Neuron (in vitro differentiated cells): ENCODE results near the gene GRIN2D.

ENCODE experiments used
- H2AFZ ChIP-seq: one replicate; pipeline ENCODE4 v1.6.1; 2013; ENCODE audit warnings: low read depth, mild to moderate bottlenecking, inconsistent platforms, low read length, moderate library complexity
- H3K27me3 ChIP-seq: one replicate; pipeline ENCODE4 v1.6.1; 2013; ENCODE audit warnings: low read length; ENCODE audit not compliant: insufficient read depth
- H3K36me3 ChIP-seq: one replicate; pipeline ENCODE4 v1.6.1; 2013; ENCODE audit warnings: low read length; ENCODE audit not compliant: insufficient read depth
- H3K4me1 ChIP-seq: one replicate; pipeline ENCODE4 v1.6.1; 2013; ENCODE audit warnings: low read length; ENCODE audit not compliant: insufficient read depth
- H3K4me3 ChIP-seq: 2 replicates; pipeline ENCODE4 v1.5.1; 2013; ENCODE audit warnings: mild to moderate bottlenecking, low read length, moderate library complexity
- H3K9me3 ChIP-seq: one replicate; pipeline ENCODE4 v1.6.1; 2013; ENCODE audit warnings: low read length

The GRIN2D gene

DNA sequence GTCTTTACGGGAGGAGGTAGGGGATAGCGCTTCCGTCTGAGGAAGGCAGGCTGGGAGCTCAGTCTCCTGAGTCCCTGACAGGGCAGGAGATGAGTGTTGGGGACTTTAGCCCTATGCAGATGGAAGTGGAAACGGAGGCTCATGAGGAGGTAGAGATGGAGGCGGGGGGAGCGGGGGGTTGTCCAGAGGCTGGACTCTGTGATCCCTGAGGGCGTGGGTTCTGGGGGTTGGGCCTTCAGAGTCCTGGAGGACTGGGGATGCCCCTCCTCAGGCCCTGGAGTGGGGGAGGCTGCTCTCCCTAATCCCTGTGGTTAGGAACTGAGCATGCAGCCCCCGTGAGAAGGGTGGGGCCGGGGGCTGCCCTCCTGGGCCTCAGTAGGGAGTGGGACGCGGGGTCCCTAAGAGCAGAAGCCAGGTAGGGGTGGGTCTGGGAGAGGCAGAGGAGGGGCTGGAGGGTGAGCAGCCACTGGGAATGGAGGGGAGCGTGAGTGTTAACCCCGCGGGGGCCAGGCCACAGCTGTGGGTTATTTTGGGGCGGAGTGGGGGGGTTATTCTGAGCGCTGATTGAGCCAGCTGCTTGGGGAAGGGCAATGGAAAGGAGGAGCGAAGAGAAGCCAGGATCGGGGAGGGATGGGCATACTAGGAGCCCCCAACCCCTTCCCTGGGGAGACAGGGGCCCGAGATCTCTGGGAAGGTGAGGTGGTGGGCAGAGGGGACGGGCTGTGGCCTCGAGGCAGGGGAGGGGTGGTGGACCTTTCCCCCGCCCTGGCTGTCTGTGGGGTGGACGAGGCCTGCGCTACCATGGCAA is 2.8 kb downstream of the GRIN2D start:
- H3K36me3 ChIP-seq = no peaks in the 10 kb centered on the region
- no peaks in the 10 kb centered on the region for H3K9me3 ChIP-seq
- H3K4me3 ChIP-seq = no peak overlapping the region
- H2AFZ ChIP-seq = no peak overlapping the region
- peaks cover 11% of the 10 kb centered on the region for H3K27me3 ChIP-seq
- H3K4me1 ChIP-seq = peaks cover 43% of the 10 kb centered on the region

- H3K4me1 ChIP-seq = peaks cover 40% of the 10 kb centered on the region
- no peak overlapping the region for H3K4me3 ChIP-seq
- H3K27me3 ChIP-seq = peaks cover 11% of the 10 kb centered on the region
These were observed 3.3 kb downstream of the GRIN2D start for GRCh38 chr19:48396824-48397176.

GRCh38 chr19:48397263-48398101 is 4.0 kb downstream of the GRIN2D start:
- H3K4me1 ChIP-seq = peaks cover 40% of the 10 kb centered on the region
- no peaks in the 10 kb centered on the region for H3K9me3 ChIP-seq
- no peaks in the 10 kb centered on the region for H3K36me3 ChIP-seq
- peaks cover 11% of the 10 kb centered on the region for H3K27me3 ChIP-seq
- no peak overlapping the region for H3K4me3 ChIP-seq
- H2AFZ ChIP-seq = no peak overlapping the region

More at GRCh38 chr19:48396824-48397176, 3.3 kb downstream of the GRIN2D start:
- Histone ChIP-seq H3K36me3 (no peaks in the 10 kb centered on the region), H3K9me3 (no peaks in the 10 kb centered on the region), H2AFZ (no peak overlapping the region)

- no peak overlapping the region for H2AFZ ChIP-seq
These were observed 4.6 kb downstream of the GRIN2D start for GRCh38 chr19:48398102-48398374.

GRCh38 chr19:48398375-48399235 is 5.1 kb downstream of the GRIN2D start:
- Histone ChIP-seq H3K27me3 (peaks cover 11% of the 10 kb centered on the region), H3K4me3 (no peak overlapping the region), H3K9me3 (no peaks in the 10 kb centered on the region), H3K36me3 (no peaks in the 10 kb centered on the region), H2AFZ (no peak overlapping the region), H3K4me1 (peaks cover 32% of the 10 kb centered on the region)

More at GRCh38 chr19:48398102-48398374, 4.6 kb downstream of the GRIN2D start:
- peaks cover 36% of the 10 kb centered on the region for H3K4me1 ChIP-seq
- peaks cover 11% of the 10 kb centered on the region for H3K27me3 ChIP-seq
- no peaks in the 10 kb centered on the region for H3K9me3 ChIP-seq
- no peak overlapping the region for H3K4me3 ChIP-seq
- no peaks in the 10 kb centered on the region for H3K36me3 ChIP-seq

- Histone ChIP-seq H3K27me3 (peaks cover 11% of the 10 kb centered on the region), H3K36me3 (no peaks in the 10 kb centered on the region), H3K4me3 (no peak overlapping the region), H2AFZ (no peak overlapping the region), H3K4me1 (peaks cover 18% of the 10 kb centered on the region), H3K9me3 (no peaks in the 10 kb centered on the region)
These were observed 6.7 kb downstream of the GRIN2D start for GRCh38 chr19:48400018-48400742.

- H3K9me3 ChIP-seq = no peaks in the 10 kb centered on the region
- H3K27me3 ChIP-seq = peaks cover 11% of the 10 kb centered on the region
- no peak overlapping the region for H2AFZ ChIP-seq
- H3K4me1 ChIP-seq = peaks cover 12% of the 10 kb centered on the region
- no peak overlapping the region for H3K4me3 ChIP-seq
- no peaks in the 10 kb centered on the region for H3K36me3 ChIP-seq
These were observed 7.8 kb downstream of the GRIN2D start for GRCh38 chr19:48401287-48401686.

GRCh38 chr19:48403606-48404005 is 10.1 kb downstream of the GRIN2D start:
- Histone ChIP-seq H3K4me3 (no peak overlapping the region), H3K9me3 (no peaks in the 10 kb centered on the region), H3K36me3 (no peaks in the 10 kb centered on the region), H3K27me3 (no peaks in the 10 kb centered on the region), H3K4me1 (no peaks in the 10 kb centered on the region), H2AFZ (no peak overlapping the region)

- no peaks in the 10 kb centered on the region for H3K9me3 ChIP-seq
These were observed 11.7 kb downstream of the GRIN2D start for GRCh38 chr19:48405010-48405659.

DNA sequence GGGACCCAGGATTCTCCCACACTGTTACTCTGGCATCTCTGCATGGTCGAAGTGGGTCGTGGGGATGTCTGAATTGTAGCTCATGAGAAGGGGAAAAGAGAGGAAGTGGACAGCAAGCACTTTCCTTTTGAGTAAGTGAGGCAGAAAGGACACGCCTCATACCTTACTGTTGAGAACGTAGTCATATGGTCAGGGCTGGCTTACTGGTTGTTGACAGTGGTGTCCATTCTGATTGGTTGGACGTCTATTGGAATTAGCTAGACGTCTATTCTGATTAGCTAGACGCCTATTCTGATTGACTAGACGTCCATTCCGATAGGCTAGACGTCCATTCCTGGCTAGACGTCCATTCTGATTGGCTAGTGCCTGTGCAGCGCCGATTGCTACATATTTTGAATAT is 12.4 kb downstream of the GRIN2D start:
- Histone ChIP-seq H2AFZ (no peak overlapping the region), H3K9me3 (no peaks in the 10 kb centered on the region), H3K27me3 (no peaks in the 10 kb centered on the region), H3K4me1 (no peaks in the 10 kb centered on the region), H3K36me3 (no peaks in the 10 kb centered on the region), H3K4me3 (no peak overlapping the region)

More at GRCh38 chr19:48405010-48405659, 11.7 kb downstream of the GRIN2D start:
- no peaks in the 10 kb centered on the region for H3K4me1 ChIP-seq
- no peaks in the 10 kb centered on the region for H3K36me3 ChIP-seq
- no peak overlapping the region for H3K4me3 ChIP-seq
- H3K27me3 ChIP-seq = no peaks in the 10 kb centered on the region
- H2AFZ ChIP-seq = no peak overlapping the region

DNA sequence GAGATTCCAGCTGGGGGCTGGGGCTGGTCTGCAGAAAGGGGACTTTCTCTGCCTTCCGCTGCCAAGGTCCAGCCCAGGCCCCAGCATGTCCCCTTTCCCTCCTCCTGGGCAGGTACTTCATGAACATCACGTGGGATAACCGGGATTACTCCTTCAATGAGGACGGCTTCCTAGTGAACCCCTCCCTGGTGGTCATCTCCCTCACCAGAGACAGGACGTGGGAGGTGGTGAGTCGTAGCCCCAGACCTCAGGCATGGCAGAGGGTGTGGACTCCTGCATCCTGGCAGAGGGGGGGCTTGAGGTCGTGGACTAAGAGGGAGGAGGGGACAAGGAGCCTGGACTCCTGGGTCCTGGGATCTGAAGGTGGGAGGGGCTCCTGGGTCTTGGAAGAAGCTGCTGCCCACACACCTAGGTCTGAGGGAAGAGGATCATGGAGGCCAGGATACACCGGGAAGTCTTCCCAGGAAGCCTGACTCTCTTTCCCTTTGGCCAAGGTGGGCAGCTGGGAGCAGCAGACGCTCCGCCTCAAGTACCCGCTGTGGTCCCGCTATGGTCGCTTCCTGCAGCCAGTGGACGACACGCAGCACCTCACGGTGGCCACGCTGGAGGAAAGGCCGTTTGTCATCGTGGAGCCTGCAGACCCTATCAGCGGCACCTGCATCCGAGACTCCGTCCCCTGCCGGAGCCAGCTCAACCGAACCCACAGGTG is 20.6 kb downstream of the GRIN2D start:
- Histone ChIP-seq H2AFZ (no peak overlapping the region), H3K9me3 (peaks cover 2% of the 10 kb centered on the region), H3K27me3 (peaks cover 14% of the 10 kb centered on the region), H3K36me3 (no peaks in the 10 kb centered on the region), H3K4me3 (no peak overlapping the region), H3K4me1 (peaks cover 8% of the 10 kb centered on the region)
